ENCODE results near the gene CDC42EP5. TPM values are rescaled to one million over a fixed set of nuclear protein-coding genes. Genes with fewer than 3 reads are reported as not detected.
"Not testable (repeated sequence)": the region's sequence is repeated elsewhere in the genome, so short reads cannot be mapped to it uniquely, and the experiment has no call there.

CDC42EP5 gene
- total RNA-seq, 1 donor from 2014 or later = 153 TPM

- DNase-seq (ENCODE audit: low spot score in 2 of 2) = no peak
- no peaks in the 10 kb centered on the region for H3K4me1 ChIP-seq
- H3K4me3 ChIP-seq = no peak within 1 kb of the TSS
- TF ChIP-seq CTCF (IDR thresholded peaks at IDR 0.05) = no peak
- H3K9me3 ChIP-seq = no peaks in the 10 kb centered on the region
- no peak within 1 kb of the TSS for H3K27ac ChIP-seq
- intact Hi-C loops (cut with DNase I) = no loop called here
- no peaks in the 10 kb centered on the region for H3K27me3 ChIP-seq
- no peaks in the 10 kb centered on the region for H3K36me3 ChIP-seq
Measured at GRCh38 chr19:54502518-54503048, 29.5 kb upstream of the CDC42EP5 start, which contains the start of gene LAIR2. Gene LAIR2, plus strand, starts transcription at chr19:54502831. Its CDS starts 88 bp downstream, at chr19:54502919.

- H3K36me3 ChIP-seq; DNase-seq (ENCODE audit: low spot score in 2 of 2); H3K27ac ChIP-seq; H3K4me1 ChIP-seq; H3K4me3 ChIP-seq; H3K27me3 ChIP-seq; intact Hi-C loops (cut with DNase I); H3K9me3 ChIP-seq: not testable (repeated sequence)
Measured at GRCh38 chr19:54498451-54498772, 25.3 kb upstream of the CDC42EP5 start.

GRCh38 chr19:54497747-54498450, 24.8 kb upstream of the CDC42EP5 start:
- H3K27ac ChIP-seq, H3K27me3 ChIP-seq: not testable (repeated sequence)

GRCh38 chr19:54495284-54495683, 22.2 kb upstream of the CDC42EP5 start:
- intact Hi-C loops (cut with DNase I); H3K27me3 ChIP-seq: not testable (repeated sequence)

More at GRCh38 chr19:54497747-54498450, 24.8 kb upstream of the CDC42EP5 start:
- H3K4me1 ChIP-seq; H3K4me3 ChIP-seq; intact Hi-C loops (cut with DNase I); H3K9me3 ChIP-seq; DNase-seq (ENCODE audit: low spot score in 2 of 2); H3K36me3 ChIP-seq: not testable (repeated sequence)

GRCh38 chr19:54493967-54494585, 21.0 kb upstream of the CDC42EP5 start:
- Histone ChIP-seq H3K27me3 (no peaks in the 10 kb centered on the region), H3K36me3 (no peaks in the 10 kb centered on the region), H3K9me3 (no peaks in the 10 kb centered on the region), H3K27ac (no peak overlapping the region), H3K4me1 (no peaks in the 10 kb centered on the region), H3K4me3 (no peak overlapping the region)
- TF ChIP-seq CTCF (IDR thresholded peaks at IDR 0.05) = no peak
- intact Hi-C loops (cut with DNase I) = no loop called here
- no peak for DNase-seq (ENCODE audit: low spot score in 2 of 2)

More at GRCh38 chr19:54495284-54495683, 22.2 kb upstream of the CDC42EP5 start:
- H3K27ac ChIP-seq; H3K4me1 ChIP-seq; H3K4me3 ChIP-seq; H3K36me3 ChIP-seq; H3K9me3 ChIP-seq; DNase-seq (ENCODE audit: low spot score in 2 of 2): not testable (repeated sequence)

- intact Hi-C loops (cut with DNase I); H3K27me3 ChIP-seq; H3K27ac ChIP-seq; H3K36me3 ChIP-seq; DNase-seq (ENCODE audit: low spot score in 2 of 2); H3K4me3 ChIP-seq; H3K9me3 ChIP-seq; H3K4me1 ChIP-seq: not testable (repeated sequence)
Measured at GRCh38 chr19:54493056-54493455, 20.0 kb upstream of the CDC42EP5 start.

GRCh38 chr19:54492568-54492967, 19.5 kb upstream of the CDC42EP5 start:
- no peak for TF ChIP-seq CTCF (IDR thresholded peaks at IDR 0.05)
- Histone ChIP-seq H3K27ac (no peak overlapping the region), H3K27me3 (no peaks in the 10 kb centered on the region), H3K36me3 (no peaks in the 10 kb centered on the region), H3K4me1 (no peaks in the 10 kb centered on the region), H3K9me3 (no peaks in the 10 kb centered on the region), H3K4me3 (no peak overlapping the region)
- DNase-seq (ENCODE audit: low spot score in 2 of 2) = no peak
- intact Hi-C loops (cut with DNase I) = no loop called here

Measured in ascending aorta (tissue), 2 donors.